K562 (cell line): ENCODE measurements around the gene GABPB2. TPM values are rescaled to one million over a fixed set of nuclear protein-coding genes. Genes with fewer than 3 reads are reported as not detected.

Experiments used
- CBFA2T2 ChIP-seq: fragments of 450-650 bp; conservative IDR thresholded peaks from 2 replicates; pipeline ENCODE4 v1.6.1; 2017; ENCODE audit warnings: mild to moderate bottlenecking
- CBFA2T3 ChIP-seq: fragments of 450-650 bp; IDR thresholded peaks from 2 replicates; pipeline ENCODE4 v1.6.1; 2017
- EP400 ChIP-seq: fragments of 450-650 bp; IDR thresholded peaks from 2 replicates; pipeline ENCODE4 v1.6.1; 2017; ENCODE audit warnings: antibody characterized with exemption, mild to moderate bottlenecking, moderate library complexity
- FOXA3 ChIP-seq, 2 experiments: fragments of 450-650 bp in 1 of 2; sonication (generic) in 1 of 2; formaldehyde crosslinking; IDR thresholded peaks in 1 of 2; conservative IDR thresholded peaks in 1 of 2; 2 replicates each; pipeline versions ENCODE4 v1.4.0 to v1.8.0; 2020 to 2022; ENCODE audit warnings: mild to moderate bottlenecking in 2 of 2, missing genetic modification reagents in 1 of 2
- ILK ChIP-seq: fragments of 450-650 bp; IDR thresholded peaks from 2 replicates; pipeline ENCODE4 v1.6.1; 2016; ENCODE audit warnings: missing genetic modification characterization, low read depth, mild to moderate bottlenecking, missing compliant biosample characterization, moderate library complexity, borderline replicate concordance
- KHSRP ChIP-seq: fragments of 450-650 bp; IDR thresholded peaks from 2 replicates; pipeline ENCODE4 v1.6.1; 2017
- MYBL2 ChIP-seq, 2 experiments: fragments of 450-650 bp in 1 of 2; sonication (generic) in 1 of 2; formaldehyde crosslinking in 1 of 2; IDR thresholded peaks; 2 replicates each; pipeline versions ENCODE4 v1.6.1 to v1.8.1; 2017 to 2022; ENCODE audit warnings: borderline replicate concordance in 1 of 2, inconsistent platforms in 1 of 2, low read depth in 1 of 2, mild to moderate bottlenecking in 1 of 2, missing genetic modification reagents in 1 of 2, moderate library complexity in 1 of 2
- MYC ChIP-seq, 2 experiments: fragments of 250-450 bp in 1 of 2; sonication (Bioruptor Pico) in 1 of 2; IDR thresholded peaks; 2 replicates each; pipeline versions ENCODE4 v1.5.1 to v1.6.1; 2012 to 2021; ENCODE audit warnings: low read depth in 2 of 2, borderline replicate concordance in 1 of 2, improper control_type of control experiment in 1 of 2, low read length in 1 of 2, mild to moderate bottlenecking in 1 of 2, moderate library complexity in 1 of 2
- PHTF2 ChIP-seq: fragments of 250-450 bp; sonication (Bioruptor Pico); IDR thresholded peaks from 2 replicates; pipeline ENCODE4 v1.5.0; 2021; ENCODE audit warnings: mild to moderate bottlenecking
- POLR3G ChIP-seq: IDR thresholded peaks from 2 replicates; pipeline ENCODE4 v1.6.1; 2011; ENCODE audit not compliant: insufficient read length, insufficient replicate concordance; ENCODE audit errors: extremely low read depth
- RBM34 ChIP-seq: fragments of 200-400 bp; formaldehyde crosslinking; IDR thresholded peaks from 2 replicates; pipeline ENCODE4 v1.6.1; 2018; ENCODE audit warnings: low read length, borderline replicate concordance; ENCODE audit not compliant: insufficient read depth
- TAF1 ChIP-seq: IDR thresholded peaks from 2 replicates; pipeline ENCODE4 v1.6.1; 2011; ENCODE audit warnings: mild to moderate bottlenecking, low read length, moderate library complexity; ENCODE audit not compliant: insufficient read depth, control insufficient read depth, severe bottlenecking; ENCODE audit errors: extremely low read depth
- TRIM28 ChIP-seq: fragments of 450-650 bp; IDR thresholded peaks from 2 replicates; pipeline ENCODE4 v1.6.1; 2017
- U2AF1 ChIP-seq: fragments of 200-400 bp; formaldehyde crosslinking; optimal IDR thresholded peaks from 2 replicates; pipeline ENCODE3; 2017; ENCODE audit warnings: mild to moderate bottlenecking, low read depth, low read length, moderate library complexity
- ZC3H4 ChIP-seq: sonication (generic); formaldehyde crosslinking; IDR thresholded peaks from 2 replicates; pipeline ENCODE4 v1.9.0; 2021; ENCODE audit warnings: missing genetic modification reagents, borderline replicate concordance
- ZFP1 ChIP-seq: fragments of 450-650 bp; formaldehyde crosslinking; IDR thresholded peaks from 2 replicates; pipeline ENCODE4 v1.4.0; 2020; ENCODE audit warnings: mild to moderate bottlenecking, mixed read lengths
- ZKSCAN8 ChIP-seq: fragments of 200-800 bp; sonication (Bioruptor generic); IDR thresholded peaks from 2 replicates; pipeline ENCODE4 v1.6.1; 2016; ENCODE audit warnings: missing genetic modification characterization, missing compliant biosample characterization
- ZNF146 ChIP-seq: IDR thresholded peaks from one replicate; pipeline ENCODE4 v1.6.1; 2018; ENCODE audit warnings: missing compliant biosample characterization; ENCODE audit not compliant: unreplicated experiment
- ZNF282 ChIP-seq: sonication (generic); formaldehyde crosslinking; IDR thresholded peaks from 2 replicates; pipeline ENCODE4 v1.8.1; 2023; ENCODE audit warnings: missing genetic modification reagents
- ZNF507 ChIP-seq: conservative IDR thresholded peaks from 2 replicates; pipeline ENCODE4 v1.6.1; 2017; ENCODE audit warnings: missing genetic modification characterization, missing compliant biosample characterization
- ZNF75A ChIP-seq: fragments of 450-650 bp; formaldehyde crosslinking; IDR thresholded peaks from 2 replicates; pipeline ENCODE4 v1.4.0; 2020; ENCODE audit warnings: mild to moderate bottlenecking
- polyA plus RNA-seq, 8 experiments: library from polyadenylated mRNA; depleted of rRNA in 4 of 8; stranded (reverse) in 5 of 8; unstranded in 3 of 8; fragments of >200 nt; fragmentation: Nextera tagmentation in 2 of 8; fragmentation: Illumina TruSeq in 1 of 8; extraction: Ambion mirVana in 2 of 8; extraction: Trizol in 1 of 8; gene quantifications; 2 replicates each; pipeline versions ENCODE4 v1.2.1 to v1.2.3, GENCODE V29; 2011 to 2014; ENCODE audit warnings: inconsistent platforms in 1 of 8, missing spikeins in 1 of 8
- total RNA-seq, 7 experiments: library from RNA; depleted of rRNA in 6 of 7; stranded (reverse); fragments of >200 nt in 6 of 7; fragmentation: Illumina TruSeq in 2 of 7; extraction: Trizol in 2 of 7; gene quantifications; 2 replicates each; pipeline versions ENCODE4 v1.2.1 to v1.2.3, GENCODE V29; 2011 to 2021; ENCODE audit warnings: low replicate concordance in 1 of 7
- TF ChIP-seq, protein P1 (sequence below): fragments of 450-650 bp; formaldehyde crosslinking; IDR thresholded peaks from 2 replicates; pipeline ENCODE4 v1.4.0; 2020; ENCODE audit warnings: mild to moderate bottlenecking, mixed read lengths
- TF ChIP-seq, protein P2 (sequence below): fragments of 250-450 bp; sonication (Bioruptor Pico); IDR thresholded peaks from 2 replicates; pipeline ENCODE4 v1.4.0; 2020; ENCODE audit warnings: mild to moderate bottlenecking
- TF ChIP-seq, protein P3 (sequence below): sonication (generic); formaldehyde crosslinking; IDR thresholded peaks from 2 replicates; pipeline ENCODE4 v1.9.0; 2022; ENCODE audit warnings: mild to moderate bottlenecking, missing genetic modification reagents

The GABPB2 gene
- total and polyA plus RNA-seq, 9 of the 15 experiments (the other 6 are each of a cell fraction or from before 2014, with no cell fraction given): 2.2 to 13.3 (median 6.1) TPM

- TF ChIP-seq TAF1 (no peak), POLR3G (no peak), U2AF1 (no peak), TRIM28 (peak; percentile 47; the same call in 1 of the 2 replicates), ZNF507 (no peak), MYC (IDR thresholded peaks at IDR 0.05; ENCODE audit: low read depth, low read length) (no peak), MYC (CRISPR knock-in tag; IDR thresholded peaks at IDR 0.05; ENCODE audit: borderline replicate concordance, low read depth) (no peak), CBFA2T3 (no peak), ZNF75A (CRISPR knock-in tag) (no peak), ZC3H4 (CRISPR knock-in tag) (no peak), ZKSCAN8 (CRISPR knock-in tag) (0 out of 2 replicates have a peak, but pooled peaks have one; percentile 15), PHTF2 (no peak), ZNF146 (no peak), ZFP1 (CRISPR knock-in tag) (no peak), ZNF282 (CRISPR knock-in tag) (no peak), MYBL2 (IDR thresholded peaks at IDR 0.05; ENCODE audit: low read depth) (no peak), MYBL2 (CRISPR knock-in tag; IDR thresholded peaks at IDR 0.05; ENCODE audit: borderline replicate concordance) (no peak), CBFA2T2 (no peak), EP400 (no peak), RBM34 (no peak), KHSRP (0 out of 2 replicates have a peak, but pooled peaks have one; percentile 18), FOXA3 (CRISPR knock-in tag; conservative IDR thresholded peaks at IDR 0.05 in 1 of 2, IDR thresholded peaks at IDR 0.05 in 1 of 2) (no peak), ILK (tag) (no peak)
- TF ChIP-seq, protein P1, sequence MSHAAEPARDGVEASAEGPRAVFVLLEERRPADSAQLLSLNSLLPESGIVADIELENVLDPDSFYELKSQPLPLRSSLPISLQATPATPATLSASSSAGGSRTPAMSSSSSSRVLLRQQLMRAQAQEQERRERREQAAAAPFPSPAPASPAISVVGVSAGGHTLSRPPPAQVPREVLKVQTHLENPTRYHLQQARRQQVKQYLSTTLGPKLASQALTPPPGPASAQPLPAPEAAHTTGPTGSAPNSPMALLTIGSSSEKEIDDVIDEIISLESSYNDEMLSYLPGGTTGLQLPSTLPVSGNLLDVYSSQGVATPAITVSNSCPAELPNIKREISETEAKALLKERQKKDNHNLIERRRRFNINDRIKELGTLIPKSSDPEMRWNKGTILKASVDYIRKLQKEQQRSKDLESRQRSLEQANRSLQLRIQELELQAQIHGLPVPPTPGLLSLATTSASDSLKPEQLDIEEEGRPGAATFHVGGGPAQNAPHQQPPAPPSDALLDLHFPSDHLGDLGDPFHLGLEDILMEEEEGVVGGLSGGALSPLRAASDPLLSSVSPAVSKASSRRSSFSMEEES: no peak
- TF ChIP-seq, protein P2, sequence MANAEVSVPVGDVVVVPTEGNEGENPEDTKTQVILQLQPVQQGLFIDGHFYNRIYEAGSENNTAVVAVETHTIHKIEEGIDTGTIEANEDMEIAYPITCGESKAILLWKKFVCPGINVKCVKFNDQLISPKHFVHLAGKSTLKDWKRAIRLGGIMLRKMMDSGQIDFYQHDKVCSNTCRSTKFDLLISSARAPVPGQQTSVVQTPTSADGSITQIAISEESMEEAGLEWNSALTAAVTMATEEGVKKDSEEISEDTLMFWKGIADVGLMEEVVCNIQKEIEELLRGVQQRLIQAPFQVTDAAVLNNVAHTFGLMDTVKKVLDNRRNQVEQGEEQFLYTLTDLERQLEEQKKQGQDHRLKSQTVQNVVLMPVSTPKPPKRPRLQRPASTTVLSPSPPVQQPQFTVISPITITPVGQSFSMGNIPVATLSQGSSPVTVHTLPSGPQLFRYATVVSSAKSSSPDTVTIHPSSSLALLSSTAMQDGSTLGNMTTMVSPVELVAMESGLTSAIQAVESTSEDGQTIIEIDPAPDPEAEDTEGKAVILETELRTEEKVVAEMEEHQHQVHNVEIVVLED: no peak
- TF ChIP-seq, protein P3, sequence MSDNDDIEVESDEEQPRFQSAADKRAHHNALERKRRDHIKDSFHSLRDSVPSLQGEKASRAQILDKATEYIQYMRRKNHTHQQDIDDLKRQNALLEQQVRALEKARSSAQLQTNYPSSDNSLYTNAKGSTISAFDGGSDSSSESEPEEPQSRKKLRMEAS: no peak
These were observed 94.7 kb downstream of the GABPB2 start (continued) for GRCh38 chr1:151165281-151165737.
